Forelimb muscle (tissue), 1 donor: ENCODE results near the gene APCDD1. TPM values are rescaled to one million over a fixed set of nuclear protein-coding genes. Genes with fewer than 3 reads are reported as not detected.
"Not testable (repeated sequence)": the region's sequence is repeated elsewhere in the genome, so short reads cannot be mapped to it uniquely, and the experiment has no call there.

Experiments used
- DNase-seq: peaks from one replicate; pipeline ENCODE4 v3.0.0-alpha.2; 2013; ENCODE audit warnings: low read depth
- polyA plus RNA-seq: library from polyadenylated mRNA; unstranded; fragments of 120-200 nt; gene quantifications from one replicate; pipeline ENCODE4 v1.2.1, GENCODE V29; 2013; ENCODE audit not compliant: insufficient read length

Gene APCDD1
- polyA plus RNA-seq, 1 donor: 11.3 TPM

DNA sequence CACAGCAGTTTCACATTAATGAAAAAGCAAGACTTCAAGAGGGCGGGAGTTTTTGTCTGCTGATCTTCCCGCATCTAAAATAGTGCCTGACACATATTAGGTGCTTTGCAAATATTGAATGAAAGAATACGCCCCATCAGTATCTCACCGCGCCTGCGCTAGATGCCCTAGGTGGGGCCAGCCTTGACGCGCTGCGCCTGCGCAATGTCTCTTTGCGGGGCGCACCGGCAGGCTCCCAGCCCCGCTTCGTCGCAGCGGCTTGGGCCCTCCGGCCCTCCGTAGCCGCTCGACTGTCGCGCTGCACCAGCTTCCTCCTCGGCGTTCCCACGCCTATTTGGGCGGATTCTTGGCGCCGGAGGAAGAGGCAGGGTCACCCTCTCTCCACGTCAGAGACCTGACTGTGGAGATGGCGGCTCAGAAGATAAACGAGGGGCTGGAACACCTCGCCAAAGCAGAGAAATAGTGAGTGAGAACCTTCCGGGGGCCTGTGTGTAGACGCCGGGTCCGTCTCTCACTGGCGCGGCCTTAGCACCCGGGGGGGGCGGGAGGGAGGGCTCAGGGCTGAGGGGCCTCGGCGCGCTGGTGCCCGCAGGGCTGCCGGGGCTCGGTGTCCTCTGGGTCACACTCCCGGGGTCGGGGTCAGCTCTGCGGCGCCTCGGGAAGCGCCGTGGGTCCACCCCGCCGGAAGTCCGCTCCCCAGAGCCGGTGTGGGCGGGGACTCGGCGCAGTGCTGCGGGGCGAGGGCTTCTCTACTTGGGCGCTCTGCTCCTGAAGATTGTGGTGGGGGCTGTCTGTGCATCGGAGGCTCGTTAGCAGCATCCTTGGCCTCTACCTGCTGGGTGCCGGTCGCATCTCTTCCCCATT lies 71.5 kb downstream of the APCDD1 start, which contains the start of gene NAPG:
Gene NAPG (plus strand): TSS at position 331 of the 864 bp plus-strand sequence. CDS start 76 bp downstream, at position 407.
- DNase-seq: peak; percentile 87

GRCh38 chr18:10526561-10526949 lies 72.1 kb downstream of the APCDD1 start:
- no peak for DNase-seq

DNA sequence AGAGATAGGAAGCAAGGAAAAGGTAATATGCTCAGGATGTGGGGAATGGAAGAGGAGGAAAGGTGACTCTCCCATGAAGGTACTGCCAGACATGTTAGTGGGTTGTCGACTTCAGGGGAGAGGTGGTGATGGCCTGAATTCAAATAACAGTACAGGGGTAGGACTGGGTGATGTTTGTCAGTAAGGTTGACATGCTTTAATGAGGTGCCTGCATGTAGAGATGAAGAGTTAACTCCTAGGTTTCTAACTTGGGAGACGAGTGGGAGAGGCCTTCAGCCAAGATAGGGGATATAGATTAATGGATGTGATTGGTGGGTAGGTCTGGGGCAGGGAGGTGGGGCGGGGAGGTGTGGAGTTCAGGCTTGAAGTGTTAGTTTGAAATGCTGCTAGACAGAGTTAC lies 74.0 kb downstream of the APCDD1 start:
- no peak for DNase-seq

- DNase-seq: no peak
Measured at GRCh38 chr18:10530002-10530401, 75.6 kb downstream of the APCDD1 start.

GRCh38 chr18:10530852-10531251 lies 76.4 kb downstream of the APCDD1 start:
- DNase-seq: no peak

DNA sequence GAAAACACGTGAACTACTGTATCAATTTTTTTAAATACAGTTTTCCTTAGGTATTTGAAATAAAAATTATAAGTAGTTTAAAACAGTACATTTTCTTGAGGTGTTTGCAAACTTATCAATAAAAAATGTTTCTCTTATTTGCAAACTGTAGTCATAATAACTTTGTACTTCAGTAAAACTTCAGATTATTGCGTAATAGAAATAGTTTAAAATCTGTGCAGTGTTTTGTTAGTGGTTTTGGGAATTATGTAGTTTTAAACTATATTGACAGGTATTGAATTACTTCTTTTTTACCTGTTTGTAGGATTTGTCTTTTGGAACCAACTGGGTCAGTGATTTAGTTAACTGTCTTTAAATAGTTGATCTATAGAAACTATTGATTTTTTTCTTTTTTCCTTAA lies 78.7 kb downstream of the APCDD1 start:
- DNase-seq: no peak

DNA sequence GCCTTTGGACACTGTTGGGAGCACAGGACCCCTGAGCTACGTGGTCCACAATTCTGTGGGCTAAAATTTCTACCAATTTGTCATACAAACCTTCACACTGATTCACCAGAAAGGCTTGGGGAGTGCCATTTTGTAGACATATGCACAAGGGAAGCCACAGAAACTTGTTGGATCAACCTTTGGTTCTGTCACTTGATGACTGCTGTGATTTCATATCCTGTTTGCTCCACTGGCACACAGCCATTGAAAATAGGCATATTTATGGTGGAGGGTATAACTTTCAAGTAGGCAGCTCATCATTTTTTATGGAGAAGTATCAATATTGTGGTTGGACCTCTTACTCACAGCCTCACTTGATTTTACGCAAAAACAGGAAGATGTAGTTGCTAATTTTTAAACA lies 81.8 kb downstream of the APCDD1 start:
- DNase-seq: no peak

DNA sequence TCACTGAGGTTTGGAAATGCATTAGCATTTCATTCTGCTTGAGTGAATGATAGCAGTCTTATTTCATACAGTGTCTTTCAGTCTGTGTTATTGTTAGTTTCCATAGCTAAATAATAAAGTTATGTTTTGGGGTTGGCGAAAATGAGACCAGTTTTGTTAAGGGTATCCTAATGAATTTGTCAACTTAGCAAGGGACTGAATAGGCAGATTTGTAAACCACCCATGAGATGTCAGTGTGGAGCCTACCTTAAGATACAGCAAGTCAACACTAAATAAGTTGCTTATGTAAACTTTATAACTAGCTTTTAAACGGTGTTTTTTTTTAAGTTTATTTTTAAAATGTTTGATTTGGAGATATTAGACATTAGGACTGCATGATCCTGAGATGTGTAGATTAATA lies 83.3 kb downstream of the APCDD1 start:
- DNase-seq: no peak

GRCh38 chr18:10539124-10539523 lies 84.7 kb downstream of the APCDD1 start:
- not testable (repeated sequence) for DNase-seq

Other genes starting within 250 kb of the APCDD1 start
- 17.6 TPM for gene NAPG, start 71.4 kb downstream of the APCDD1 start, polyA plus RNA-seq